Anterior cingulate cortex (tissue), 58 donors: ENCODE measurements around the gene MUC15.
"Not testable (repeated sequence)": the region's sequence is repeated elsewhere in the genome, so short reads cannot be mapped to it uniquely, and the experiment has no call there.

Experiments used
- DNase-seq, 58 donors: peaks; one replicate each; lab custom pipeline; 2025; lab: John Stamatoyannopoulos, UW

The MUC15 gene

DNA sequence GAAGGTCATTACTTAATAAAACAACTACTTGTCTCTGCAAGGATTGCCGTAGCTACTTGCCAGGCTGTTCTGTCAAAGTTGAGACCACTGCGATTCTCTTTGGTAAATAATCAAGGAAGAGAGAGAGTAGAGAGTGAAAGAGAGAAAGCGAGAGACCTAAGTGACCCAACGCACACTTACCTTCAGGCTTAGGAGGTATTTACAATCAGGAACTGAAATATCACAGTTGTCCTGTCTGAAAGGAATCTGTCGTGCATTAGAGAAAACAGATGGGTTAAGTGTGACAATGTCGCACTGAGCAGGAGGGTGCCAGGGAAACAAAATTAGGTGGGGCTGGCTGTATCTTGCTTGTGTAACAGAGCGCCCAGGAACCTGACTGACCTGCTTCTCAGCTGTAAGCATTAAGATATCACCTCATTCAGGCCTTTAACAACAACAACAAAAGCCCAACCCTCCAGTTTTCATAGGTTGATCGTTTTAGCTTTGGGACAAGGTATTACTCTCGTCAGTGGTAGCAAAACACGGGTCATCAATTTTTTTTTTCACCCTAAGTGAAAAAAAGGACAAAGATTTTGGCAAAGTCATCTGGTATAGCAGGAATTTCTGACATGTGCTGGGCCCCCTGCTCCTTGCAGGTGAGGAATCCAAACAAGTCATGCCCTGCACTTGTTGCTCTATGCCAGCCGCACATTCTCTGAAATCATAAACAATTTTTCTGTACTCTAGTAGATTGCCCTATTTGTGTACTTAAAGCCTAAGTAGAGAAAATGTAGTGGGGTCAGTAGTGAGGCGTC lies at the start of gene MUC15:
TSS of gene MUC15 (minus strand) at position 403 of the 794 bp plus-strand sequence. CDS start 5,169 bp downstream, outside the sequence.
- no peak for DNase-seq

DNA sequence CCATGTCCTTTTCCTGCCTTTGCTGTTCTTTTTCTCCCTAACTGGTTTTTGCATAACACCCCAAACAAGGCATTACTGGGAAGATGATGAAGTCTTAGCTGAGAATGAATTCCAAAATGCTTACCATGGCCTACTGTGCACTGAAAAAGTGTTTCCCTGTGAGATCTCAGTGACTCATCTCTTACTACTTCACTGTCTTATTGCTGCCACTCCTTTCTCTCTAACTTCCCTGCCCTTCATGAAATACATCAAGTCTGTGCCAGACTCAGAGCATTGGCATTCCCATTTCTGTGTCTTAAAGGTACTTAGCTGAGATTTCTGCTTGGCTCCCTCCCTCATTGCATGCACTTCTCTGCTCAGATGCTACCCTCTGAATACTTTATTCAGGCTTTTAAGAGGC lies 49.1 kb upstream of the MUC15 start:
- DNase-seq: no peak

DNA sequence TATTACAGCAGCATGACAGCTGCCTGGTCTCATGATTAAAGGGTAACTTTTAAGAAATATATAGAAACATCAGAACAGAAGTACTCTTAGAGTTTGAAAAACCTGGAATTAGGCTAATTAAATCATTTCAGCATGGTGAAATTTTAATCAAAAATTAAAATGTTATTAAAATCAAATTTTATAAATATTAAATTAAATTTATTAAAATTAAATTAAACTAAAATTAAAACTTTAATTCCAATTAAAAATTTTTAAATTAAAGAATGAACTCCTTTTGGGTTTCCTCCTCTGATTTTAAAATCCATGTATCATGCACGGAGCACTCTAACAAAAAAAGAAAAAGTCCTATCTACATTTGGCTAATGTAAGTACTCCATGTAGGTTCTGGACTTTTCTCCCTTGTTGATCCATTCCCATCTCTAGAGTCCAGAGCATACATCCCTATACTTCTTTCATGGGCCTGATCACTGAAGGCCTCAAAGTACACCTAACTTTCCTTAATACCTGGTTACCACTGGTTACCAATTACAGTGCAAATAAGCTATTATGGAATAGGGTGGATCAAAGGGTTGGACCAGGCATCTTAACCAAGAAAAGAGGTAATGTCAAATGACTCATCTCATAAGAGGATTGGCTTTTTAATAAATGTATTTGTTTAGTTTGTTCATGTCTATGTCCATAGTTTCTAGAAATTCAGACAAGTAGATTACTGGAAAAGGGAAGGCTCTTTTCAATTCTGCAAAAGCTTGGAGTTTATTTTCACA lies 48.4 kb upstream of the MUC15 start:
- DNase-seq: no peak

DNA sequence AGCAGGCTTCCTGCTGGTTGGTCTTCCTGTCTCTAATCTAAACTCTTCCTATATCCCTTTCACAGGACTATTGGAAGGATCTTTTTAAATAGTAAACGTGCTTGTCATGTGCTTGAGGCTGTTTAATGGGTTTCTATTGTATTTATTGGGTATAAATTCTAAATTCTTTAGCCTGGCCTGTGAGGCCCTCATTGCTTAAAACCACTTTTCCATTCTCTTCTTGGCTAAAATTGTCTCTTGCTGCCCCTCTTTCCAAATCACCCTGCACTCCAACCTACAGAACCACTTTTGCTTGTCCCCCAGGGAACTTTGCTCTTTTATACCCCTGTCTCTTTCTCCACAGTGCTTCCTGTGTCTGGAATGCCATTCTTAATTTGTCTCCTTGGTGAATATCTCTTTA lies 46.4 kb upstream of the MUC15 start:
- DNase-seq: no peak

- DNase-seq: no peak
Observed at GRCh38 chr11:26613759-26614158, 41.7 kb upstream of the MUC15 start.

- DNase-seq: no peak
Observed at GRCh38 chr11:26608507-26609146, 36.6 kb upstream of the MUC15 start.

GRCh38 chr11:26607725-26608506 lies 35.9 kb upstream of the MUC15 start:
- DNase-seq: no peak

- no peak for DNase-seq
Observed at GRCh38 chr11:26599876-26600434, 27.9 kb upstream of the MUC15 start.

DNA sequence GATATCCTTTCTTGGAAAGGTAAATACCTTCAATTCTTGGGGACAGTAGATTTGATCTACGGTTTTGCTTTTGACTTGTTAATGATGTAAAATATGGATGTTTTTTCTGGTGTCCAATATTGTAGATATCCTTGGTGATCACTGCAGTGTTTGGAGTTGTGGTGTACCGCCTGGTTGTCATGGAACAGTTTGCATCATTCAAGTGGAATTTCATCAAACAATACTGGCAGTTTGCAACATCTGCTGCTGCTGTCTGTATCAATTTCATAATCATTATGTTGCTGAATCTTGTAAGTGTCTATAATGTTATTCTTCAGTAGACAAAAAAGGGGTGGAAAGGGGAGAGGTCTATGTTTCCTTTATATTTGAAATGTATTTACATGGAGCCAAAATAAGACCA lies 27.4 kb upstream of the MUC15 start:
- no peak for DNase-seq

DNA sequence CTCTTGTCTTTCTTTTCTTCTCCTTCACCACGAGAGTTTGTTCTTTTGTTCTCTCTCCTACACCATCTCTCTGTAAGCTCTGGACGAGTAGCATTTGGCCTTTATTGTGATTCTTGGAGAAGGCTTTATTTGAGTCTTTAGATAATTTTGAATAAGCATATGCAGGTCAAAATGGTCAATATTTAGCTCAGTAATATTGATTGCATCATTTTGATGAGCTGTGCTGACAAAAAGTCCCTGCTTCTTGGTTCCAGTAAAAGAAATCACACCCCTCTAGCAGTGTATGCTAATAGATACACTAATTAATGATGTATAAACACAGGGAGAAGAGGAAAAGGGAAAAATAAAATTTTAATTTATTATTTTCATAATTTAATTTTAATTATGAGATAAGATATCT lies 25.8 kb upstream of the MUC15 start:
- DNase-seq: no peak

DNA sequence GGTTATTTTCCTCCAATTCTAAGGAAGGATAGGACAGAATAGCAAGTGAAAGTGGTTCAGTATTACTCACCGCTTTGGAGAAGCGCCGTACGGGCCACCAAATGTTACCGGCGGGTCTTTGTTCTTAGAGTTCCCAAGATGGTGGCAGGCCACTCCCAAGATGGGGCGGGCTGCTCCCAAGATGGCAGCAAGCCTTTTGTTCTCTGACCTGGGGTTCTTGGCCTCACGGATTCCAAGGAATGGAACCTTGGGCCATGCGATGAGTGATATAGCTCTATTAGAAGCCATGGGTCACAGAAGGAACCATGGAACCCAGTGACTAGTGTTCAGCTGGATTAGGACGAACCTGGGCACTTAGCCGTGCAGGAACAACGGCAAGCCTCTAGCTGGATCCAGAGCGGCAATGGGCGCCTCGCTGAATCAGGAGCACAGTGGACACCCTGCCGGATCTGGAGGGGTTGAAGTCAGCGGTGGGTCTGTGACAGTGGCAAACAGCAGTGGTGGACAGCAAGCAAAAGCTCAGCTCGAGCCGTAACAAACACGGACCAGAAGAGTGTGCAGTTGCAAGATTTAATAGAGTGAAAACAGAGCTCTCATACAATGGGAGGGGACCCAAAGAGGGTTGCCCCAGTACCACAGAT lies 25.1 kb upstream of the MUC15 start:
- not testable (repeated sequence) for DNase-seq

- DNase-seq: not testable (repeated sequence)
Observed at GRCh38 chr11:26595207-26595865, 23.3 kb upstream of the MUC15 start.

- DNase-seq: no peak
Observed at GRCh38 chr11:26593691-26594090, 21.6 kb upstream of the MUC15 start.

GRCh38 chr11:26587073-26587472 lies 15.0 kb upstream of the MUC15 start:
- DNase-seq: no peak

GRCh38 chr11:26584818-26585217 lies 12.8 kb upstream of the MUC15 start:
- DNase-seq: no peak

- no peak for DNase-seq
Observed at GRCh38 chr11:26583550-26583949, 11.5 kb upstream of the MUC15 start.

DNA sequence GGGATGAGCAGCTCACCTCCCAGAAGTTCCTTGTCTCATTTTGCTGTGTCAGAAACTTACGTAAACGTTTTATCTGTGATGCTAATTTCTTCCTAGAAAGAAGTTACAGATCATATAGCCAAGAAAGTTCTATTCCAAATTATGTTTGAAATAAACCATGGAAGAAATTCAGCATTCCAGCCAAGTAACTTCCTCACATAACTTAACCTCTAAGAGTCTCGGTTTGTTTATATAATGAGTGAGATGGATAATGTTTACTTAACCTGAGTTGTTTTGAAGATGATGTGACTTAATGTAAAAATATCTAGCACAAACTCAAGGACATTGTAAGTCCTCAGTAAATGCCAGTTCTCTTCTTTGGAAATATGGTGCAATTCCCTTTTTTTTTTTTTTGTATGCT lies 8.9 kb upstream of the MUC15 start:
- no peak for DNase-seq

- DNase-seq: no peak
Observed at GRCh38 chr11:26579683-26580082, 7.6 kb upstream of the MUC15 start.

- DNase-seq: no peak
Observed at GRCh38 chr11:26578998-26579661, 7.1 kb upstream of the MUC15 start.
